K562 (cell line): Measurements from ENCODE around the gene CTSW. TPM values are rescaled to one million over a fixed set of nuclear protein-coding genes. Genes with fewer than 3 reads are reported as not detected.

ENCODE experiments used
- polyA plus RNA-seq, 8 experiments: library from polyadenylated mRNA; depleted of rRNA in 4 of 8; stranded (reverse) in 5 of 8; unstranded in 3 of 8; fragments of >200 nt; fragmentation: Nextera tagmentation in 2 of 8; fragmentation: Illumina TruSeq in 1 of 8; extraction: Ambion mirVana in 2 of 8; extraction: Trizol in 1 of 8; gene quantifications; 2 replicates each; pipeline versions ENCODE4 v1.2.1 to v1.2.3, GENCODE V29; 2011 to 2014; ENCODE audit warnings: inconsistent platforms in 1 of 8, missing spikeins in 1 of 8
- total RNA-seq, 7 experiments: library from RNA; depleted of rRNA in 6 of 7; stranded (reverse); fragments of >200 nt in 6 of 7; fragmentation: Illumina TruSeq in 2 of 7; extraction: Trizol in 2 of 7; gene quantifications; 2 replicates each; pipeline versions ENCODE4 v1.2.1 to v1.2.3, GENCODE V29; 2011 to 2021; ENCODE audit warnings: low replicate concordance in 1 of 7

The CTSW gene
- total and polyA plus RNA-seq, 9 of the 15 experiments (the other 6 are each of a cell fraction or from before 2014, with no cell fraction given), result 0.04 TPM; not detected in 8

Other genes with a start within 250 kb of the CTSW start
Only the 7 nearest of the 24 such genes appear.
- 1,045 and 1,321 TPM in 2 replicates for gene CFL1, start 21.7 kb upstream of the CTSW start, total RNA-seq (2014; rRNA removed)
- 570 and 664 TPM in 2 replicates for gene CFL1, start 21.7 kb upstream of the CTSW start, total RNA-seq (2014; rRNA removed; fragmentation: Illumina TruSeq; extraction: Trizol)
- 851 and 860 TPM in 2 replicates for gene CFL1, start 21.7 kb upstream of the CTSW start, total RNA-seq (2015; rRNA removed; fragmentation: Illumina TruSeq; extraction: Trizol)
- gene CFL1, start 21.7 kb upstream of the CTSW start, total RNA-seq (2021), result 891 and 919 TPM in 2 replicates
- 632 and 770 TPM in 2 replicates for gene CFL1, start 21.7 kb upstream of the CTSW start, polyA plus RNA-seq (2011; rRNA removed)
- gene CFL1, start 21.7 kb upstream of the CTSW start, polyA plus RNA-seq (2014; fragmentation: Illumina TruSeq; extraction: Trizol), result 1,101 and 1,325 TPM in 2 replicates
- 100 to 1,000 TPM; 105 to 222 TPM for gene CFL1, start 21.7 kb upstream of the CTSW start, polyA plus RNA-seq (2014; fragmentation: Nextera tagmentation; extraction: Ambion mirVana)
- gene CFL1, start 21.7 kb upstream of the CTSW start, polyA plus RNA-seq (2014; rRNA removed), result 859 and 956 TPM in 2 replicates
- gene MUS81, start 19.4 kb upstream of the CTSW start, total RNA-seq (2014; rRNA removed), result 79.4 and 95.8 TPM in 2 replicates
- gene MUS81, start 19.4 kb upstream of the CTSW start, total RNA-seq (2014; rRNA removed; fragmentation: Illumina TruSeq; extraction: Trizol), result 23.0 and 33.5 TPM in 2 replicates
- gene MUS81, start 19.4 kb upstream of the CTSW start, total RNA-seq (2015; rRNA removed; fragmentation: Illumina TruSeq; extraction: Trizol), result 53.5 and 55.8 TPM in 2 replicates
- 81.5 and 91.8 TPM in 2 replicates for gene MUS81, start 19.4 kb upstream of the CTSW start, total RNA-seq (2021)
- 51.8 and 69.9 TPM in 2 replicates for gene MUS81, start 19.4 kb upstream of the CTSW start, polyA plus RNA-seq (2011; rRNA removed)
- gene MUS81, start 19.4 kb upstream of the CTSW start, polyA plus RNA-seq (2014; fragmentation: Illumina TruSeq; extraction: Trizol), result 53.7 and 62.8 TPM in 2 replicates
- 10 to 100 TPM; 13.4 to 16.1 TPM for gene MUS81, start 19.4 kb upstream of the CTSW start, polyA plus RNA-seq (2014; fragmentation: Nextera tagmentation; extraction: Ambion mirVana)
- gene MUS81, start 19.4 kb upstream of the CTSW start, polyA plus RNA-seq (2014; rRNA removed), result 103 and 118 TPM in 2 replicates
- 0.64 and 0.86 TPM in 2 replicates for gene EFEMP2, start 7.0 kb upstream of the CTSW start, total RNA-seq (2014; rRNA removed)
- 0.07 and 0.32 TPM in 2 replicates for gene EFEMP2, start 7.0 kb upstream of the CTSW start, total RNA-seq (2014; rRNA removed; fragmentation: Illumina TruSeq; extraction: Trizol)
- gene EFEMP2, start 7.0 kb upstream of the CTSW start, total RNA-seq (2015; rRNA removed; fragmentation: Illumina TruSeq; extraction: Trizol), result 0.57 and 0.58 TPM in 2 replicates
- 1.6 and 2.6 TPM in 2 replicates for gene EFEMP2, start 7.0 kb upstream of the CTSW start, total RNA-seq (2021)
- gene EFEMP2, start 7.0 kb upstream of the CTSW start, polyA plus RNA-seq (2011; rRNA removed), result 2.0 and 3.9 TPM in 2 replicates
- gene EFEMP2, start 7.0 kb upstream of the CTSW start, polyA plus RNA-seq (2014; fragmentation: Illumina TruSeq; extraction: Trizol), result 0.74 and 1.1 TPM in 2 replicates
- gene EFEMP2, start 7.0 kb upstream of the CTSW start, polyA plus RNA-seq (2014; fragmentation: Nextera tagmentation; extraction: Ambion mirVana), result under 1 TPM in 1 of 2 experiments, not detected in 1; 0.13 TPM
- gene EFEMP2, start 7.0 kb upstream of the CTSW start, polyA plus RNA-seq (2014; rRNA removed), result 2.9 TPM in 2 replicates
- gene FIBP, start 8.6 kb downstream of the CTSW start, total RNA-seq (2014; rRNA removed), result 77.2 and 98.5 TPM in 2 replicates
- 36.8 and 44.6 TPM in 2 replicates for gene FIBP, start 8.6 kb downstream of the CTSW start, total RNA-seq (2014; rRNA removed; fragmentation: Illumina TruSeq; extraction: Trizol)
- 45.8 and 46.8 TPM in 2 replicates for gene FIBP, start 8.6 kb downstream of the CTSW start, total RNA-seq (2015; rRNA removed; fragmentation: Illumina TruSeq; extraction: Trizol)
- 51.1 and 54.0 TPM in 2 replicates for gene FIBP, start 8.6 kb downstream of the CTSW start, total RNA-seq (2021)
- gene FIBP, start 8.6 kb downstream of the CTSW start, polyA plus RNA-seq (2011; rRNA removed), result 58.8 and 69.4 TPM in 2 replicates
- gene FIBP, start 8.6 kb downstream of the CTSW start, polyA plus RNA-seq (2014; fragmentation: Illumina TruSeq; extraction: Trizol), result 48.6 and 62.8 TPM in 2 replicates
- 10 to 100 TPM; 41.2 to 46.2 TPM for gene FIBP, start 8.6 kb downstream of the CTSW start, polyA plus RNA-seq (2014; fragmentation: Nextera tagmentation; extraction: Ambion mirVana)
- gene FIBP, start 8.6 kb downstream of the CTSW start, polyA plus RNA-seq (2014; rRNA removed), result 79.2 and 82.8 TPM in 2 replicates
- 138 and 161 TPM in 2 replicates for gene CCDC85B, start 10.8 kb downstream of the CTSW start, total RNA-seq (2014; rRNA removed)
- gene CCDC85B, start 10.8 kb downstream of the CTSW start, total RNA-seq (2014; rRNA removed; fragmentation: Illumina TruSeq; extraction: Trizol), result 0.26 and 0.29 TPM in 2 replicates
- 6.2 and 11.7 TPM in 2 replicates for gene CCDC85B, start 10.8 kb downstream of the CTSW start, total RNA-seq (2015; rRNA removed; fragmentation: Illumina TruSeq; extraction: Trizol)
- 64.4 and 74.8 TPM in 2 replicates for gene CCDC85B, start 10.8 kb downstream of the CTSW start, total RNA-seq (2021)
- 6.8 and 7.9 TPM in 2 replicates for gene CCDC85B, start 10.8 kb downstream of the CTSW start, polyA plus RNA-seq (2011; rRNA removed)
- 0.30 and 1.9 TPM in 2 replicates for gene CCDC85B, start 10.8 kb downstream of the CTSW start, polyA plus RNA-seq (2014; fragmentation: Illumina TruSeq; extraction: Trizol)
- under 1 TPM; 0.14 to 0.29 TPM for gene CCDC85B, start 10.8 kb downstream of the CTSW start, polyA plus RNA-seq (2014; fragmentation: Nextera tagmentation; extraction: Ambion mirVana)
- 92.3 TPM in 2 replicates for gene CCDC85B, start 10.8 kb downstream of the CTSW start, polyA plus RNA-seq (2014; rRNA removed)
- 18.6 and 21.3 TPM in 2 replicates for gene FOSL1, start 20.6 kb downstream of the CTSW start, total RNA-seq (2014; rRNA removed)
- gene FOSL1, start 20.6 kb downstream of the CTSW start, total RNA-seq (2014; rRNA removed; fragmentation: Illumina TruSeq; extraction: Trizol), result 4.6 and 6.2 TPM in 2 replicates
- gene FOSL1, start 20.6 kb downstream of the CTSW start, total RNA-seq (2015; rRNA removed; fragmentation: Illumina TruSeq; extraction: Trizol), result 10.0 and 12.4 TPM in 2 replicates
- 26.1 and 28.7 TPM in 2 replicates for gene FOSL1, start 20.6 kb downstream of the CTSW start, total RNA-seq (2021)
- gene FOSL1, start 20.6 kb downstream of the CTSW start, polyA plus RNA-seq (2011; rRNA removed), result 5.3 and 9.0 TPM in 2 replicates
- 26.9 and 39.6 TPM in 2 replicates for gene FOSL1, start 20.6 kb downstream of the CTSW start, polyA plus RNA-seq (2014; fragmentation: Illumina TruSeq; extraction: Trizol)
- 1 to 10 TPM; 3.5 to 4.2 TPM for gene FOSL1, start 20.6 kb downstream of the CTSW start, polyA plus RNA-seq (2014; fragmentation: Nextera tagmentation; extraction: Ambion mirVana)
- gene FOSL1, start 20.6 kb downstream of the CTSW start, polyA plus RNA-seq (2014; rRNA removed), result 16.3 and 16.9 TPM in 2 replicates
- 6.6 and 11.1 TPM in 2 replicates for gene C11orf68, start 39.2 kb downstream of the CTSW start, total RNA-seq (2014; rRNA removed)
- 7.2 and 10.6 TPM in 2 replicates for gene C11orf68, start 39.2 kb downstream of the CTSW start, total RNA-seq (2014; rRNA removed; fragmentation: Illumina TruSeq; extraction: Trizol)
- gene C11orf68, start 39.2 kb downstream of the CTSW start, total RNA-seq (2015; rRNA removed; fragmentation: Illumina TruSeq; extraction: Trizol), result 12.8 and 14.3 TPM in 2 replicates
- 34.5 and 35.9 TPM in 2 replicates for gene C11orf68, start 39.2 kb downstream of the CTSW start, total RNA-seq (2021)
- 18.9 and 34.0 TPM in 2 replicates for gene C11orf68, start 39.2 kb downstream of the CTSW start, polyA plus RNA-seq (2011; rRNA removed)
- gene C11orf68, start 39.2 kb downstream of the CTSW start, polyA plus RNA-seq (2014; fragmentation: Illumina TruSeq; extraction: Trizol), result 31.7 and 40.6 TPM in 2 replicates
- gene C11orf68, start 39.2 kb downstream of the CTSW start, polyA plus RNA-seq (2014; fragmentation: Nextera tagmentation; extraction: Ambion mirVana), result 1 to 10 TPM; 3.6 to 4.6 TPM
- 26.6 and 31.3 TPM in 2 replicates for gene C11orf68, start 39.2 kb downstream of the CTSW start, polyA plus RNA-seq (2014; rRNA removed)